GM19328 (cell line): Measurements from ENCODE around the gene SDC3.

ENCODE experiments used
- ATAC-seq: cut with Tn5 transposase; IDR thresholded peaks from one replicate; pipeline ENCODE4 v1.9.1; 2021; ENCODE audit warnings: mild to moderate bottlenecking, moderate library complexity; ENCODE audit not compliant: unreplicated experiment

SDC3 gene

GRCh38 chr1:30891227-30891552 is 17.4 kb downstream of the SDC3 start:
- ATAC-seq = no peak

DNA sequence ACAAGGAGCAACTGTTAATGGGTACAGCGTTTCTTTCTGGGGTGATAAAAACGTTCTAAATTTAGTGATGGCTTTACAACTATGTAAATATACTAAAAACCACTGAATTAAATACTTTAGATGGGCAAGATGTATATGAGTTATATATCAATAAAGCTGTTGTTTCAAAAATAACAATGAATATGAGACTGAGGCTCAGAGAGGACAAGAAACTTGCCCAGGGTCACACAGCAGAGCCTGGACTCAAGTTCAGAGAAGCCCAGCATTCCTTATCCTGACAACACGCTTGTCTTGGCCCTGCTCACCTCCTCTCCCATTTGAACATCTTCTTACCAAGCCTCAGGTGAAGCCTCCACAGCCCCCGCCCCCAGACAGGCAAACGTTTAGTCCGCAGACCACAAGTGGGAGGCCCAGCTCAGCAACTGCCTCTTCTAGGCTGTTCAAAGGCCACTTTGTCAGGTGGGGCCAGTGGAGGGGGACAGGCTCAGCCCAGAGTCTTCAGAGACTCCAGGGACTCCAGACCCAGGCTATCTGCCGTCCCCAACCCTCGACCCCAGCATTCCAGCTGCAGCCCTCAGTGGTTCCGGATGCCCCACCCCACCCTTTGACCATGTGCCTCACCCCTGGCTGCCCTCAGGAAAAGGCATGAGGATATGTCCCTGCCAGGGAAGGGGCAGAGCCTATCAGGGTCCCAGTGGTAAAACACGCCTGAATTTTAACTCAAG is 17.9 kb downstream of the SDC3 start:
- ATAC-seq = no peak

- ATAC-seq = no peak
Measured at GRCh38 chr1:30889511-30889910, 19.0 kb downstream of the SDC3 start.

DNA sequence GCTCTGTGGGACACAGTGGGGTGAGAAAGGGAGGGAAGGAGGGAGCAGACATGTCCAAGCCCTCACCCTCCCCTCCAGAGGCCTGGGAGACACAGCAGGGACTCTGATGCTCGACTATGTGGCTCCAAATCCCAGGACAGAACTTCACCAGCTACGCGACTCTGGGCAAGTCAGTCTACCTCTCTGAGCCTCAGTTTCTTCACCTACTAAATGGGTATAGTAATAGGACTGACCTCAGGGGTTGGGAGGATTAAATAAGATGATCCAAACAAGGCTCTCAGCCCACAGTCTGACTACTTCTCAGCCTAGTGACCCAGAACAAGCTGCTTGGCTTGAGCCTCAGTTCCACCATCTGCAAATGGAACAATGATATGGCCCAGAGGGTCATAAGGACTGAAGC is 19.6 kb downstream of the SDC3 start:
- ATAC-seq = no peak

DNA sequence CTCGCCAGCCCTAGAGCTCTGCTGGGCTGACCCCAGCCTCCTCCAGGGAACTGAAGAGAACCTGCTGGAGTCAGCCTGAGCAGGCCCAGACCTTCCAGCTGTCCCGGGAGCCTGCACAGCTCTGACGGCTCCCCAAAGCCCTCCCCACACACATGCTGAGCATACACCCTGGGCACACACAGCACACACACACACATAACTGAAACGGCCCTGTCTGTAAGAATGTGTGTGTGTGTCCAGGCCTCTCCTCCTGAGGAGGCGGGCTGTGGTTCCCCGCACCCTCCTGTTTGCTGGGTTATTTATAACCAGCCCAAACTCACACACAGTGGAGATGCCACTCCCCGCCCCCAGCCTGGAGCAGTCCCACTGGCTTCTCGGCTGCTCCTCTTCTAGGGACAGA is 20.2 kb downstream of the SDC3 start:
- ATAC-seq = no peak

DNA sequence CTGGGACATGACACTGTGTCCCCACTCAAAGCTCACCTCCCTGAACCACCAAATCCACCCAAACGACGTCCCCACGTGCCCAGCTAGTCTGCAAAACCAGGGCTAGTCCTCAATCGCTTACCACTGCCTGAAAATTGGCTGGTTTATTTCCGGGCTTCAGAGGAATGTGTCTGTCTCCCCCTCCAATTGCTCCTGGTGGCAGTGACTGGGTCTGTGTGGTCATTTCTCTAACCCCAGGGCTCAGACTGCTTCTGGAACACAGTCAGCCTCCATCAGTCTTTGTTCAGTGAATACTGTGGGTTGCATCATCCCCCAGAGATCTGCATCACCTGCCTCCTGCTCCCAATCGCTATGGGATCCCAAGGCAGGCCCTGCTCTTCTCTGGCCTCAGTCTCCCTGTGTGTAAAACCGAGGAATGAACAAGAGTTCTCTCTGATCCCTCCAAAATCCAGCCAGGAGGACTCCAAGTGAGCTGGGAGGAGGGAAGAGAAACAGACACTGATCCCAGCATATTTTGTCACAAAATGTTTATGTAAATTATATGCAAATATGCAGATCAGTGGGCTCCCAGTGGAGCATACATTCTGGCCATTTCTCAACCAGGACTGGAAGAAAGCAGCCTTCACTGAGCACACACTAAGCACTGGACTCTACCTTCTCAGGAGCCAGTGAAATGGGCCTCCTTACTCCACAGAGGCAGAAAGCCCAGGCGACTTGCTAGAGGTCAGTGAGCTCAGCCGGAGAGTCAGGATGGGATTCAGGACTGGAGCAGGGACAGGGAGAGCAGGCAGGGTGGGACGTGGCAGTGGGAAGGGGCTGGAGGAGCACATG is 20.9 kb downstream of the SDC3 start:
- ATAC-seq = no peak

GRCh38 chr1:30886710-30887428 is 21.7 kb downstream of the SDC3 start:
- no peak for ATAC-seq

DNA sequence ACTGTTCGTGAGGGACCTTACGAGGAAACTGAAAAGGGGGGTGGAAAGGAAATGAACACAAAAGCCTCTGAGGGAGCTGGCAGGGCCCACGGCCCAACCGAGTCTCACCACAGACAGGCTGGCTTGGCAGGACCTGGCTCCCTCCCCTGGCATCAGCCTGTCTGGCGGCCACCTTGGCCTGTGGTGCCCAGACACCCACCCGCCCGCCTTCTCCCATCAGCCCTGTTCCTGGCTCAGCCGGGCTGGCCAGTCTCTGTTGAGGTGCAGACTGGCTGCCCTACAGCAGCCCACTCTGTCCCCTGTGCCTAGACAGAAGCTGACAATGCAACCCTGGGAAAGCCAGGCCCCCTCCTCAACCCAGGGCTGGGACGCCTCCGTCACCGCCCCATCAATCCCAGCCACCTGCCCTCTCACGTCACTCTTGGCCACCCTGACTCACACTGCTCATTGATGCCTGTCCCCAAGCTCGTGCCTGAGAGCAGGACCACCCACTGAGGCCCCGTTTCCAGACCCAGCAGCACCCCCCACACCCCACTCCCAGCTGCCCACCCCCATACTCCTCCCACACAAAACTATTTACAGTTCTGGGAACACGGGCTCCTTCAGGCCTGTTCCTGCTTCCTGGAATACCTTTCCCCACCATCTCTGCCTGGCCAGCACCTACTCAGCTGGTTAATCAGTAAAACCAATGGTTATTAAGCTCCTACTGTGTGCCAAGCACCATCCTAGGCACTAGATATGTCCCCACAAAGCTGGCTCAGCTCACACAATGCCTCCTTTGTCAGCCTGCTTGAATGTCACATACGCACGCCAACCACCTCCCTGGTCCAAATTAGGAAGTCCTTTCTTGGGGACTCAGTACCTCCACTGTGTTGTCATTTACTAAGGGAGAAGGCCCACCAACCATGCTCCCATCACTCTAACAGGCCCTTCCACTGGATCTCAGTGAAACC is 22.7 kb downstream of the SDC3 start:
- no peak for ATAC-seq

GRCh38 chr1:30884723-30885122 is 23.8 kb downstream of the SDC3 start:
- no peak for ATAC-seq

DNA sequence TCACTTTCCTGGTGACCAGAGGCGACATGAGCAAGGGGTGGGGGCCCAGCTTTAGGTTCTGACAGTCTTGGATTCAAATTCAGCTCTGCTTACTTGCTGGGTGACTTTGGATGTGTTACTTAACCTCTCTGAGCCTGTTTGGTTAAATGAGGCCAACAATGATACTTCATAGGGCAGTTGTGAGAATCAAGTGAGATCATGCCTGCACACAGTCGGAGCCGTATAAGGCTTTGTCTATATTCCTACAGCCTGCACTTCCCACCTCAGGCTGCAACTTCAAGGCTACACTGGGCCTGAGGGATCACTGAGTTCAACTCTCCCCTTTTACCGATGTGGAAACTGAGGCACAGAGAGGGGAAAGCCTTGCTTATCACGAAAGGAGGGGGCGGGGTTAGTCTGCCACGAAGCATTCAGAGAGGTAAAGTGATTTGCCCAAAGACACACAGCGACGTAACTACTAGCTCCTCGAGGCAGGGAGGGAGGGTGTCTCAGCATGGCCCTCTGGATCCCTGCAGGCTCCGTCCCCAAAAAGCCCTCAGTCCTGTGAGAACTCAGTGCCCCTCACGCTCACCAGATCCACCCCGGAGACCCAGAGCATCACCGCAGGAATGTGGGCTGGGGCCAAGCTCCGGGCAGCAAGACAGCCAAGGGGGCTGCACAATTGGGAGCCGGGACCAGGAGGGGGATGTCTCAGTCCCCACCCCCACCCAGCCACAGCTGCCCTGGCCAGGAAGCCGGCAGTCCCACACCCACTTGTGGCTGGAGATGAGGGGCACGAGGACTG is 25.0 kb downstream of the SDC3 start:
- no peak for ATAC-seq

GRCh38 chr1:30882678-30883388 is 25.7 kb downstream of the SDC3 start:
- ATAC-seq = no peak

GRCh38 chr1:30881319-30882181 is 27.0 kb downstream of the SDC3 start:
- ATAC-seq = no peak

DNA sequence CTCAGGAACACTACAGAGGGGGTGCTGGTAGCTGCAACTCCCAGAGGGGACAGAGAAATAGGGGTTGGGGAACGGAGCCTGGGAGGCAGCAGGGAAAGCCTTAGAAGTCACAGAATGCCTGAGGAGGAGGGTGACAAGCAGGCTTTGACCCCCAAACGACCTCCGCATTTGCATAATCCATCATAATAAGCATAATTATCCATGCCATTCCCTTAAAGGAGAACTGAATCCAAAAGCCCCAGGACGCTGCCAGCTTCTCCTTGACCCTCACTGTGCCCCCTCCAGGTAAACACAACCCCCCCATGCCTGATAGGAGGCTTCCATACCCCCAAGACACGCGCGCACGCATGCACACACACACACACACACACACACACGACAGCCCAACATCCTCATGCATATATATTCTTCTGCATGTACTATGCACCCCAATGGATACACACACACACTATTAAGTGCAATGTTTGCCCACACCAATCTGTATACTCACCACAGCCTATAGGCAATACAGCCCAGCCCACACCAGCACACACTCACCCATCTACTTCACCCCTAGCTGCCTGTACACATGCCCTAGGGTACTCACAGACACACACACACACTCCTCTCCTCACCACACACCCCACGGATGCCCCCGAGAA is 27.8 kb downstream of the SDC3 start:
- ATAC-seq = no peak

DNA sequence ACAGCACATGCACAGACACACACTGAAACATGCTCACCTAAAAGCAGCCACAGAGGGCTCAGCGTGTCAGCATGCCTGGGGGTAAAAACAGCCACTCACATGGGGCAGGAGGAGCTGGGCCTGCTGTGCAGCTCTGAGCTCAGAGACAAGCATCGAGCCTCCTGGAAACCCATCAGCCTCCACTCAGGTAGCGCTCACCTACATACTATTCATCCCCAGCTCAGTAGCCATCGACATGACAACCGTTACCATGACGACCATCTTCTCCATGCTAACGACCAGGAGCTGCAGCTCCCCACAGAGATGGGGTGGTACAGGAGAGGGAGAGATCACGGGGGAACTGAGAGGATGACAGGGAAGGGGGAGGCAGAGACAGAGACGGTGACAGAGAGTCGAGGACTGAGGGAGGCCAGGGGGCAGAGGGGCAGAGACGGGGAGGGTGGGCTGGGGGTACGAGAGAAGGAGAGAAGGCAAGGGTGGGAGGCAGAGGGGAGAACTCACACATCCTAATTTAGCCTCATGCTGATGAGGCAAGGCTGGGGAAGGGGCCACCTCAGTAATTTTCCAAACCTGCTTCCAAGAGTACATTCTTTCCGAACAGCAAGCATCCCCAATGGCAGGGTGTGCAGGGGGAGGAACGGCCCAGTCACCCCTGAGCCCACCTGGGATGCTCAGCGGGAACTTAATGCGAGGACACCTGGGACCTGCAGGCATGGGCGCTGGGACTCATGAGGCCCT is 28.4 kb downstream of the SDC3 start:
- ATAC-seq = no peak

GRCh38 chr1:30879126-30879786 is 29.3 kb downstream of the SDC3 start:
- no peak for ATAC-seq

DNA sequence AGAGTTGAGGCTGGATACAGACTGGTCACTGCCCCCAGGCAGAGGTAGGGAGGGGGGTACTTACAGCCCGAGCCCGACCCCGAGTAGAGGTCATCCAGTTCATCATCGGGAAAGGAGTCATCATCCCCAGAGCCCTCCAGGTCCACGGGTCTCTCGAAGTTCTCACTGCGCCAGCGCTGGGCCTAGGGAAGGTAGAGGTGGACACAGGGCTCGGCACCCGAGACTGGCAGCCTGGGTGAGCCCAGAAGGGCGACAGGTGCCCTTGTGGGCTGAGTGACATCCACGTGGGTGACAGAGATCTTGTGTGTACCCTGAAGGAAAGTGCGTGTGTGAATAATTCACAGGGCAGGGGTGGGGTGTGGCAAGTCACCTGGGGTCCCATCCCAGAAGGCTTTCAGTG is 30.0 kb downstream of the SDC3 start:
- ATAC-seq = no peak

DNA sequence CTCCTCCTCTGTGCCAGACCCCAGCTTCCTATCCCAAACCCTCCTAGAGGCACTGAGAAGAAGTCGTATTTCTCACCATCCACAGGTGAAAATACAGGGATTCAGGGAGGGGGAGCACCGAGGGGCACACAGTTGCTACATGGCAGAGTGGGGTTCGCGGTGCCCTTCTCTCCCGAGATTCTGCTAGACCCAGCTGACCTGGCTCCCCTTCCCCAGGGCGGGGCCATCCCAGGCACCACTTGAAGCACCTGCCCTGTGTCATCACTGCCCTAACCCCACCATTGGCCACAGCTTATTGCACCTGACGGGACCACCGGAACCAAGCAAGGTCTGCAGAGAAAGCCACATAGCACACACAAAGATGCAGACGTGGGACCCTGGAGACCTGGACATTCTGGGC is 30.5 kb downstream of the SDC3 start:
- ATAC-seq = no peak
